Adipose tissue (tissue), 3 donors: Measurements from ENCODE around the gene MYO1B. TPM values are rescaled to one million over a fixed set of nuclear protein-coding genes. Genes with fewer than 3 reads are reported as not detected.

ENCODE experiments used
- H3K27ac ChIP-seq: one replicate; pipeline ENCODE4 v1.5.1; 2013; ENCODE audit warnings: low read depth, low read length
- WGBS, 3 donors: extraction: QIAGEN DNeasy Blood & Tissue Kit; methylation state at CpG; one replicate each; pipeline ENCODE4 v1.1.7; 2013; 5-methylcytosine and 5-hydroxymethylcytosine counted together
- polyA plus RNA-seq, 3 donors: library from polyadenylated mRNA; stranded (reverse); fragments of 200-250 nt; gene quantifications; one replicate each; pipeline ENCODE4 v1.2.3, GENCODE V29; 2013
- donor health status: healthy with polysubstance abuse.
- donor health status: Bipolar disorder and iron deficiency.
- donor health status: healthy.

Gene MYO1B
- polyA plus RNA-seq, 3 donors = 18.4 to 29.1 (median 20.8) TPM

- H3K27ac ChIP-seq = no peak overlapping the region
- 97 to 100% (median 98%) methylated on average over 1 of the region's 1 CpG for WGBS, 3 donors
These were observed 5.2 kb downstream of the MYO1B start for GRCh38 chr2:191250400-191250799.

GRCh38 chr2:191250986-191251385, 5.8 kb downstream of the MYO1B start:
- H3K27ac ChIP-seq = no peak overlapping the region
- 84 to 92% (median 84%) methylated on average over 5 of the region's 5 CpGs for WGBS, 3 donors

GRCh38 chr2:191252699-191253098, 7.5 kb downstream of the MYO1B start:
- WGBS, 3 donors = 58 to 76% (median 64%) methylated on average over 2 of the region's 2 CpGs
- H3K27ac ChIP-seq = no peak overlapping the region

- H3K27ac ChIP-seq = no peak overlapping the region
- WGBS, 3 donors = 93 to 96% (median 95%) methylated on average over 2 of the region's 2 CpGs
These were observed 8.3 kb downstream of the MYO1B start for GRCh38 chr2:191253476-191253875.

- H3K27ac ChIP-seq = no peak overlapping the region
- 85 to 91% (median 88%) methylated on average over 4 of the region's 4 CpGs for WGBS, 3 donors
These were observed 10.1 kb downstream of the MYO1B start for GRCh38 chr2:191255271-191255670.

GRCh38 chr2:191255756-191256312, 10.6 kb downstream of the MYO1B start:
- no peak overlapping the region for H3K27ac ChIP-seq
- 74 to 82% (median 79%) methylated on average over 7 of the region's 7 CpGs for WGBS, 3 donors

GRCh38 chr2:191257934-191258333, 12.7 kb downstream of the MYO1B start:
- H3K27ac ChIP-seq = no peak overlapping the region
- 89 to 96% (median 92%) methylated on average over 5 of the region's 5 CpGs for WGBS, 3 donors

- H3K27ac ChIP-seq = no peak overlapping the region
- WGBS, 3 donors = 37 to 53% (median 51%) methylated on average over 3 of the region's 3 CpGs
These were observed 13.8 kb downstream of the MYO1B start for GRCh38 chr2:191258996-191259395.

GRCh38 chr2:191262436-191262835, 17.2 kb downstream of the MYO1B start:
- no peak overlapping the region for H3K27ac ChIP-seq
- 86 to 93% (median 90%) methylated on average over 5 of the region's 5 CpGs for WGBS, 3 donors

- WGBS, 3 donors = 16 to 48% (median 40%) methylated on average over 2 of the region's 2 CpGs
- no peak overlapping the region for H3K27ac ChIP-seq
These were observed 17.8 kb downstream of the MYO1B start for GRCh38 chr2:191263050-191263449.

- WGBS, 3 donors = 47 to 62% (median 55%) methylated on average over 3 of the region's 3 CpGs
- no peak overlapping the region for H3K27ac ChIP-seq
These were observed 19.5 kb downstream of the MYO1B start for GRCh38 chr2:191264647-191265081.

- H3K27ac ChIP-seq = no peak overlapping the region
- 47 to 74% (median 59%) methylated on average over 15 of the region's 15 CpGs for WGBS, 3 donors
These were observed 20.3 kb downstream of the MYO1B start for GRCh38 chr2:191265311-191266170.

- 51 to 84% (median 72%) methylated on average over 2 of the region's 2 CpGs for WGBS, 3 donors
- H3K27ac ChIP-seq = no peak overlapping the region
These were observed 21.0 kb downstream of the MYO1B start for GRCh38 chr2:191266201-191266600.

GRCh38 chr2:191268596-191268995, 23.4 kb downstream of the MYO1B start:
- no peak overlapping the region for H3K27ac ChIP-seq
- 96 to 100% (median 100%) methylated on average over 1 of the region's 1 CpG for WGBS, 3 donors

GRCh38 chr2:191270306-191271161, 25.3 kb downstream of the MYO1B start:
- no peak overlapping the region for H3K27ac ChIP-seq
- WGBS, 3 donors = 59 to 74% (median 68%) methylated on average over 6 of the region's 6 CpGs

- no peak overlapping the region for H3K27ac ChIP-seq
- 68 to 84% (median 75%) methylated on average over 2 of the region's 2 CpGs for WGBS, 3 donors
These were observed 26.9 kb downstream of the MYO1B start for GRCh38 chr2:191272064-191272463.

- WGBS, 3 donors = 67 to 74% (median 69%) methylated on average over 2 of the region's 2 CpGs
- no peak overlapping the region for H3K27ac ChIP-seq
These were observed 29.2 kb downstream of the MYO1B start for GRCh38 chr2:191274413-191274815.

GRCh38 chr2:191276792-191277465, 31.7 kb downstream of the MYO1B start:
- H3K27ac ChIP-seq = no peak overlapping the region
- 86 to 90% (median 90%) methylated on average over 5 of the region's 5 CpGs for whole genome bisulfite sequencing, 3 donors
